ENCODE results near the gene MARCHF2.

DNA sequence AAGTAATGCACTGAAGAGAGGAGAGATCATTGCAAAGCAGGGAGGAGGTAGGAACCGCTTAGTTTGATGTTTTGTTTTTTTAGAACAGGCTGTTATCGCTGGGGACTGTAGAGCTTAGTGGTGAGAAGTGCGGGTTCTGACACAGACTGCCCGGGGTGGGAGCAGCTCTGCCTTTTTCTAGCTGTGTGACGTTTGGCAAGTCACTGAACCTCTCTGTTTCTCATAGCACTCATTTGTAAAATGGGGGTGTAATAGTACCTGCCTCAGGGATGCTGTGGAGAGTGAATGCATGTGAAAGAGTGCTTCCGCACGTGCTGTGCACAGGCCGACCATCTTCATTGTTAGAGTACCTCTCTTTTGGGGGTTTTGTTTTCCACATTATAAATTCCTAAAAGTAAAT lies 70.1 kb downstream of the MARCHF2 start:
- TF ChIP-seq EZH2phosphoT487 (IDR thresholded peaks at IDR 0.05; ENCODE audit: low read length) (no peak), CTCF (IDR thresholded peaks at IDR 0.05; ENCODE audit: low read length) (no peak)
